ENCODE results near the gene SPTLC3. TPM values are rescaled to one million over a fixed set of nuclear protein-coding genes. Genes with fewer than 3 reads are reported as not detected.
A peak's percentile ranks its signal among the peaks of the same experiment; 100 is the strongest.

The SPTLC3 gene
- total RNA-seq, 1 donor from 2014 or later: 10.6 TPM

DNA sequence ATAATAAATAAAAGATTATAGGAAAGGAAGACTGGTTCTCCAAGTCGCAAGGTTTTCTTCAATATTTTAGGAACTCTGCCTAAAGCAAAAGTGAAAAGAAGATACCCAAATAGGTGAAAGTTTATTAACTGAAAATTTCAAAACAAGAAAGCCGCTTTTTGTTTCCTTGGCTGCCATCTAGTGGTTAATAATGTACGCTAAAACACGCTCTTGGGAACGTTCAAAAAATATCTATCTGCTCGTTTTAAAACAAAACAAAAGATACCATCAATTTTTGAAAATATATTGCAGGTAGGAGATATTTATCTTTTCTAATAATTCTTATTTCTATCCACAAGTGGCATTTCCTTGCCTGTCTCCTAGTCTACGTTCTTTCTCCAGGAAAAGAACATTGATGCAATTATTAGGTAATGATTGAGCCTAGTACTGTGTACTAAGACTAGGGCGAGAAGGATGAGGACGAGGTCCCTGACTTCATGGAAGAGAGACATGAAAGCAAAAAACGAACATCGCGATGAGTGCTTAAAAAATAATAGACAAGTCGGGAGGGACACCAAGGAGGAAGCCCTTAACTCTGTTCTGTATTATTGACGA lies 97.2 kb downstream of the SPTLC3 start:
- H3K9me3 Mint-ChIP-seq: no peaks in the 10 kb centered on the region
- H3K27me3 Mint-ChIP-seq: no peaks in the 10 kb centered on the region
- no peak overlapping the region for H3K4me3 Mint-ChIP-seq
- no peak overlapping the region for H3K27ac Mint-ChIP-seq
- peak; percentile 89 for TF ChIP-seq CTCF (conservative IDR thresholded peaks at IDR 0.05)
- DNase-seq (ENCODE audit: extremely low spot score, unreplicated experiment): no peak
- H3K36me3 Mint-ChIP-seq: peaks cover 6% of the 10 kb centered on the region
- peaks cover 28% of the 10 kb centered on the region for H3K4me1 Mint-ChIP-seq (ENCODE audit: unreplicated experiment)

- no peak for DNase-seq (ENCODE audit: extremely low spot score, unreplicated experiment)
- H3K4me1 Mint-ChIP-seq (ENCODE audit: unreplicated experiment): peaks cover 25% of the 10 kb centered on the region
- TF ChIP-seq CTCF (conservative IDR thresholded peaks at IDR 0.05): no peak
- no peaks in the 10 kb centered on the region for H3K36me3 Mint-ChIP-seq
- H3K27ac Mint-ChIP-seq: peak overlapping the region; percentile 23
- no peaks in the 10 kb centered on the region for H3K27me3 Mint-ChIP-seq
- no peaks in the 10 kb centered on the region for H3K9me3 Mint-ChIP-seq
- H3K4me3 Mint-ChIP-seq: no peak overlapping the region
Measured at GRCh38 chr20:13109658-13110057, 100.9 kb downstream of the SPTLC3 start.

- no peak overlapping the region for H3K4me3 Mint-ChIP-seq
- H3K27ac Mint-ChIP-seq: no peak overlapping the region
- DNase-seq (ENCODE audit: extremely low spot score, unreplicated experiment): no peak
- TF ChIP-seq CTCF (conservative IDR thresholded peaks at IDR 0.05): no peak
- no peaks in the 10 kb centered on the region for H3K36me3 Mint-ChIP-seq
- no peaks in the 10 kb centered on the region for H3K9me3 Mint-ChIP-seq
- no peaks in the 10 kb centered on the region for H3K27me3 Mint-ChIP-seq
- H3K4me1 Mint-ChIP-seq (ENCODE audit: unreplicated experiment): peaks cover 25% of the 10 kb centered on the region
Measured at GRCh38 chr20:13110796-13111195, 102.0 kb downstream of the SPTLC3 start.

DNA sequence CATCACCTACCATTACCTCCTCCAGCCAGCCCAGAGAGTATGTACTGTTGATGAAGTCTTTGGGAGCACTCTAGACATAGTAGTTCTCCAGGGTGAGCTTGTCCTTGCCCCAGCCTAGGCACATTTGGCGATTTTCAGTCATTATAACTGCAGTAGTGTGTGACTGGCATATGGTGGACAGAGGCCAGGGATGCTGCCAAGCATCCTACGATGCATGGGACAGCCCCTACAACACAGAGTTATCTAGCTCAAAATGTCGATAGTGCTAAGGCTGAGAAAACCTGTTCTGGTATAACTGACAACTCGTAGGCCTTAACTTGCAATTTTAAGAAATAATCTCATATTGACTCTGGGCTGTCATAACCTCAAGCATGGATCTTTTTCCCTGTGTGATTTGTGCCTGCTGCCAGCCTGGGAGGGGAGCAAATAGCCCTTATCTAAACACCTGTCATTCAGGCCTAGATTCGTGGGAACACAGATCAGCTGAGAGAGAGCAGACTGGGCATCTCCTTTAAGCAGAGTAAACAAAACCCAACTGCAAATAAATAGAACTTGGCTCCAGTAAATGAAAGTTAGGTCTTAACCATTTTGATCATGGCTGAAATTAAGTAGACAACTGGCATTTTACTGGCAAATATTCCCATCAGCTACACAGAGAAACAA lies 102.6 kb downstream of the SPTLC3 start:
- peaks cover 26% of the 10 kb centered on the region for H3K4me1 Mint-ChIP-seq (ENCODE audit: unreplicated experiment)
- no peak overlapping the region for H3K27ac Mint-ChIP-seq
- TF ChIP-seq CTCF (conservative IDR thresholded peaks at IDR 0.05): no peak
- H3K36me3 Mint-ChIP-seq: no peaks in the 10 kb centered on the region
- no peak overlapping the region for H3K4me3 Mint-ChIP-seq
- no peaks in the 10 kb centered on the region for H3K9me3 Mint-ChIP-seq
- H3K27me3 Mint-ChIP-seq: no peaks in the 10 kb centered on the region
- no peak for DNase-seq (ENCODE audit: extremely low spot score, unreplicated experiment)

DNA sequence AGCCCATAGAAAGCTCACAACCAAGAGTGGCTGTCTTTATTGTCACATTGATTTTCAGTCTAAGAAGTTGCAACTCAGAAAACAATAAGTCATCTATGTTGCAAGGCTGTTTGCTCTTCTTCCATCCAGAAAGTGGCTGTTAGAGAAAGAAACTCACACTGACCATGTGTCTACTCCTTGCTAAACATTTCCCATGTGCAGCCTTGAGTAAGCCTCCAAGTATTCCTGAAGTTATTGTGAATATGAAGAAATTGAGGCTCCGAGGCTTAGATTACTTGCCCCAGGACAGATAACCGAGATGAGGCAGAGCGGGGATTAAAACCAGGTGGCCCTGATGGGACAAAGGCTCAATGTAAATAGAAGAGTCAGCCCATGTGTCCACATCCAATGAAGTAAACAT lies 105.0 kb downstream of the SPTLC3 start:
- H3K9me3 Mint-ChIP-seq: no peaks in the 10 kb centered on the region

More for the DNA sequence above, 105.0 kb downstream of the SPTLC3 start:
- H3K27ac Mint-ChIP-seq: no peak overlapping the region
- H3K27me3 Mint-ChIP-seq: no peaks in the 10 kb centered on the region
- DNase-seq (ENCODE audit: extremely low spot score, unreplicated experiment): no peak
- H3K36me3 Mint-ChIP-seq: no peaks in the 10 kb centered on the region
- H3K4me1 Mint-ChIP-seq (ENCODE audit: unreplicated experiment): peaks cover 26% of the 10 kb centered on the region
- no peak for TF ChIP-seq CTCF (conservative IDR thresholded peaks at IDR 0.05)
- no peak overlapping the region for H3K4me3 Mint-ChIP-seq
